SK-N-SH (cell line): ENCODE measurements around the gene SZT2.

Experiments
- CHD2 ChIP-seq: fragments of 150-350 bp; IDR thresholded peaks from 2 replicates; pipeline ENCODE4 v1.6.1; 2018; ENCODE audit warnings: low read length; ENCODE audit not compliant: partially characterized antibody
- POLR2AphosphoS5 ChIP-seq: IDR thresholded peaks from 2 replicates; pipeline ENCODE4 v1.6.1; 2012; ENCODE audit warnings: low read depth, low read length
- YY1 ChIP-seq: IDR thresholded peaks from 2 replicates; pipeline ENCODE4 v1.4.0; 2012; ENCODE audit warnings: low read depth, mild to moderate bottlenecking
- TF ChIP-seq, protein P1 (sequence below): fragments of 200-600 bp; sonication (generic); IDR thresholded peaks from 2 replicates; pipeline ENCODE4 v1.6.1; 2017; ENCODE audit warnings: antibody characterized with exemption, mild to moderate bottlenecking, moderate library complexity

DNA sequence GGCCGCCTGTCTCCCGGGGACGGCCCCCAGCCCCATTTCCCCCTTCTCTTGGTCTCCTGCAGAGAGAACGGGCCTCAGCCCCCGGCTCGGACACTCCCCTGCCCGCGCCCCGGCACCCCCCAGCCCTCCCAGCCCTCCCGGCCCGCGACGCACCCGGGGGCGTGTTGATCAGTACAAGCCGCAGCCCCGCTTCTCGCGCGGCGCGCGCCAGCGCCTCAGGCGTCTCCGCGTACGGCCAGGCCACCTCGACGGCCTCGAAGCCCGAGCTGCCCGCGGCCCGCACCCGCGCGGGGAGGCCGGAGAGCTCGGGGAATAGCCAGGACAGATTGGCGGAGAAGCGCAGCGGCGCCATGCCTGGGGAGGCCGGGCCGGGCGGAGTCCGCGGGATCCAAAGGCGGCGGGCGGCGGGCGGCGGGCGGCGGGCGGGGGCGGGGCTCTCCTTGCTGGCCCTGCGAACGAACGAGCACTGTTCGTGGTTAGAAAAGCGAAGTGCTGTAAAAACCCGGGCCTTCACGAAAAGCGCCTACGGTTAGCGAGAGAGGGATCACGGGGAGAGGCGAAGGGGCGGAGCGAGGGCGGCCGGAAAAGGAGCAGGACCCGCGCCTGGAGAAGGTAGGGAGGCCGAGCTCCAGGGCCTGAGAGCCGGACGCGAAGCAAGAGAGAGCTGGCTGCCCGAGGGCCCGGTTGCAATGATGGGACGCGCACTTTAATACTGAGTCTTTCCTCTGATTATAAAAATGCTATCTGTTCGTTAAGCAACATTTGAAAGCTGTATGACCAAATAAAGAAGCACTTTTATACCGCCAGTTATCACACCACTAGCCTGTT, 64.0 kb downstream of the SZT2 start, which contains the start of gene HYI:
- TF ChIP-seq, protein P1, sequence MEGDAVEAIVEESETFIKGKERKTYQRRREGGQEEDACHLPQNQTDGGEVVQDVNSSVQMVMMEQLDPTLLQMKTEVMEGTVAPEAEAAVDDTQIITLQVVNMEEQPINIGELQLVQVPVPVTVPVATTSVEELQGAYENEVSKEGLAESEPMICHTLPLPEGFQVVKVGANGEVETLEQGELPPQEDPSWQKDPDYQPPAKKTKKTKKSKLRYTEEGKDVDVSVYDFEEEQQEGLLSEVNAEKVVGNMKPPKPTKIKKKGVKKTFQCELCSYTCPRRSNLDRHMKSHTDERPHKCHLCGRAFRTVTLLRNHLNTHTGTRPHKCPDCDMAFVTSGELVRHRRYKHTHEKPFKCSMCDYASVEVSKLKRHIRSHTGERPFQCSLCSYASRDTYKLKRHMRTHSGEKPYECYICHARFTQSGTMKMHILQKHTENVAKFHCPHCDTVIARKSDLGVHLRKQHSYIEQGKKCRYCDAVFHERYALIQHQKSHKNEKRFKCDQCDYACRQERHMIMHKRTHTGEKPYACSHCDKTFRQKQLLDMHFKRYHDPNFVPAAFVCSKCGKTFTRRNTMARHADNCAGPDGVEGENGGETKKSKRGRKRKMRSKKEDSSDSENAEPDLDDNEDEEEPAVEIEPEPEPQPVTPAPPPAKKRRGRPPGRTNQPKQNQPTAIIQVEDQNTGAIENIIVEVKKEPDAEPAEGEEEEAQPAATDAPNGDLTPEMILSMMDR, result no peak
- no peak for TF ChIP-seq CHD2
- peak; percentile 37; the same call in 1 of the 2 replicates for TF ChIP-seq POLR2AphosphoS5
- TF ChIP-seq YY1, result no peak
